PC-9 (cell line): ENCODE results near the gene CEP72. TPM values are rescaled to one million over a fixed set of nuclear protein-coding genes. Genes with fewer than 3 reads are reported as not detected.

Experiments
- BruUV-seq: library from RNA; stranded (reverse); fragments of 400-500 nt; replicated peaks from 2 replicates; lab custom pipeline; 2021; lab: Mats Ljungman, UMichigan
- CTCF ChIA-PET: fragments of 300-600 bp; sonication (Branson Sonifier 250); formaldehyde crosslinking; loops from one replicate; lab custom pipeline; 2022; ENCODE audit warnings: antibody characterized with exemption; lab: Charles Lee
- POLR2A ChIA-PET: fragments of 300-600 bp; sonication (Branson Sonifier 250); formaldehyde crosslinking; loops from one replicate; lab custom pipeline; 2022; ENCODE audit warnings: antibody characterized with exemption; ENCODE audit not compliant: unreplicated experiment; lab: Charles Lee
- DNase-seq, 2 experiments: peaks; one replicate each; pipeline versions ENCODE4 v3.0.0 to v3.0.0-alpha.2; 2015 to 2022; ENCODE audit warnings: mixed read lengths in 1 of 2
- H2AFZ ChIP-seq: fragments of 200-600 bp; sonication (generic); 2 replicates; pipeline ENCODE4 v1.8.1; 2017; ENCODE audit warnings: antibody characterized with exemption
- H3F3A ChIP-seq: fragments of 200-600 bp; sonication (generic); 2 replicates; pipeline ENCODE4 v1.8.1; 2017; ENCODE audit warnings: antibody characterized with exemption, mild to moderate bottlenecking, low read depth; ENCODE audit not compliant: insufficient read depth
- H3K27ac ChIP-seq: fragments of 200-600 bp; sonication (generic); 2 replicates; pipeline ENCODE4 v1.6.1; 2016; ENCODE audit warnings: mixed run types
- H3K27me3 ChIP-seq: fragments of 200-600 bp; sonication (generic); 2 replicates; pipeline ENCODE4 v1.6.1; 2016; ENCODE audit warnings: low read depth, mixed run types; ENCODE audit not compliant: insufficient read depth
- H3K36me3 ChIP-seq: fragments of 200-600 bp; sonication (generic); 2 replicates; pipeline ENCODE4 v1.6.1; 2016; ENCODE audit warnings: low read depth, mixed run types
- H3K4me1 ChIP-seq: fragments of 200-600 bp; sonication (generic); replicated peaks from 2 replicates; pipeline ENCODE4 v1.6.1; 2016; ENCODE audit warnings: mixed run types; ENCODE audit not compliant: insufficient read depth
- H3K4me2 ChIP-seq: fragments of 200-600 bp; sonication (generic); 2 replicates; pipeline ENCODE4 v1.6.1; 2017; ENCODE audit warnings: mixed run types
- H3K4me3 ChIP-seq: fragments of 200-600 bp; sonication (generic); 2 replicates; pipeline ENCODE4 v1.6.1; 2016; ENCODE audit warnings: mixed run types
- H3K79me2 ChIP-seq: fragments of 200-600 bp; sonication (generic); 2 replicates; pipeline ENCODE4 v1.6.1; 2017; ENCODE audit warnings: low read depth, mixed run types
- H3K9me2 ChIP-seq: fragments of 200-600 bp; sonication (generic); 2 replicates; pipeline ENCODE4 v1.8.1; 2017; ENCODE audit warnings: mild to moderate bottlenecking; ENCODE audit not compliant: insufficient read depth
- H3K9me3 ChIP-seq: fragments of 200-600 bp; sonication (generic); 2 replicates; pipeline ENCODE4 v1.8.1; 2016; ENCODE audit warnings: low read depth; ENCODE audit not compliant: insufficient read depth
- H4K20me1 ChIP-seq: fragments of 200-600 bp; sonication (generic); 2 replicates; pipeline ENCODE4 v1.8.1; 2017; ENCODE audit not compliant: insufficient read depth
- CTCF ChIP-seq: fragments of 200-600 bp; sonication (generic); conservative IDR thresholded peaks from 2 replicates; pipeline ENCODE4 v1.6.1; 2017; ENCODE audit warnings: mixed run types, antibody characterized with exemption, mild to moderate bottlenecking, moderate library complexity
- EZH2 ChIP-seq: fragments of 200-600 bp; sonication (generic); IDR thresholded peaks from 2 replicates; pipeline ENCODE4 v1.8.0; 2017; ENCODE audit warnings: antibody characterized with exemption, low read depth
- intact Hi-C: fragments of 100-400 bp; cut with micrococcal nuclease; formaldehyde crosslinking; loops from one replicate; pipeline ENCODE4 v1.10.0; 2022; ENCODE audit not compliant: unreplicated experiment
- total RNA-seq: library from RNA; stranded (reverse); gene quantifications from 2 replicates; pipeline ENCODE4 v1.2.3, GENCODE V29; 2021

The CEP72 gene
- total RNA-seq, 1 experiment from 2014 or later: 86.8 TPM

- Histone ChIP-seq H3K79me2 (no peaks in the 10 kb centered on the region), H3K9me3 (no peaks in the 10 kb centered on the region), H3K27me3 (peaks cover 94% of the 10 kb centered on the region), H3K27ac (no peak overlapping the region), H3K9me2 (no peaks in the 10 kb centered on the region), H3K4me2 (no peak overlapping the region), H3K4me1 (no peaks in the 10 kb centered on the region), H3K36me3 (no peaks in the 10 kb centered on the region), H3K4me3 (no peak overlapping the region), H3F3A (no peaks in the 10 kb centered on the region), H4K20me1 (no peaks in the 10 kb centered on the region), H2AFZ (no peak overlapping the region)
- no peak for TF ChIP-seq EZH2
- TF ChIP-seq CTCF: no peak
- POLR2A ChIA-PET: no interaction called here
- no TSS peak for BruUV-seq
- CTCF ChIA-PET: no interaction called here
- intact Hi-C loops: no loop called here
- DNase-seq: no peak
Measured at GRCh38 chr5:570446-570845, 41.7 kb upstream of the CEP72 start.

- POLR2A ChIA-PET: no interaction called here
- TF ChIP-seq EZH2 (no peak), CTCF (no peak)
- Histone ChIP-seq H3K4me2 (no peak overlapping the region), H2AFZ (no peak overlapping the region), H3K9me3 (no peaks in the 10 kb centered on the region; the same call in 1 of the 2 replicates), H3K79me2 (no peaks in the 10 kb centered on the region), H4K20me1 (no peaks in the 10 kb centered on the region), H3K9me2 (no peaks in the 10 kb centered on the region), H3K4me3 (no peak overlapping the region), H3K27ac (no peak overlapping the region), H3K36me3 (no peaks in the 10 kb centered on the region), H3K4me1 (no peaks in the 10 kb centered on the region), H3F3A (no peaks in the 10 kb centered on the region), H3K27me3 (peaks cover 97% of the 10 kb centered on the region)
- CTCF ChIA-PET: no interaction called here
- intact Hi-C loops: no loop called here
- no TSS peak for BruUV-seq
- DNase-seq: no peak
Measured at GRCh38 chr5:570886-571285, 41.3 kb upstream of the CEP72 start.

GRCh38 chr5:571791-572190, 40.3 kb upstream of the CEP72 start:
- CTCF ChIA-PET: no interaction called here
- no peak overlapping the region for H3K4me3 ChIP-seq
- no peaks in the 10 kb centered on the region; the same call in 1 of the 2 replicates for H3K9me3 ChIP-seq
- no peak overlapping the region for H3K4me2 ChIP-seq
- no peaks in the 10 kb centered on the region for H3F3A ChIP-seq
- no peak for TF ChIP-seq CTCF
- no peak for TF ChIP-seq EZH2
- H4K20me1 ChIP-seq: no peaks in the 10 kb centered on the region
- BruUV-seq: no TSS peak
- intact Hi-C loops: no loop called here
- H3K27me3 ChIP-seq: peaks cover 97% of the 10 kb centered on the region
- DNase-seq: no peak
- H3K79me2 ChIP-seq: no peaks in the 10 kb centered on the region
- H3K36me3 ChIP-seq: no peaks in the 10 kb centered on the region
- H3K9me2 ChIP-seq: no peaks in the 10 kb centered on the region
- H2AFZ ChIP-seq: no peak overlapping the region
- H3K27ac ChIP-seq: no peak overlapping the region
- no peaks in the 10 kb centered on the region for H3K4me1 ChIP-seq
- POLR2A ChIA-PET: no interaction called here
